HCT116 (cell line): Measurements from ENCODE around the gene BAG1. TPM values are rescaled to one million over a fixed set of nuclear protein-coding genes. Genes with fewer than 3 reads are reported as not detected.

Source experiments
- ATAC-seq: fragments of 200-7000 bp; cut with Tn5 transposase; 2 replicates; pipeline ENCODE4 v1.9.1; 2020; ENCODE audit warnings: mild to moderate bottlenecking, moderate library complexity
- BruUV-seq: library from RNA; stranded (reverse); fragments of 400-500 nt; replicated peaks from 2 replicates; lab custom pipeline; 2021; lab: Mats Ljungman, UMichigan
- CTCF ChIA-PET: fragments of 300-600 bp; sonication (Branson Sonifier 250); formaldehyde crosslinking; loops from one replicate; lab custom pipeline; 2021; ENCODE audit warnings: antibody characterized with exemption; lab: Charles Lee
- POLR2A ChIA-PET: fragments of 300-600, 350-600 bp; sonication (Branson Sonifier 250); formaldehyde crosslinking; loops from one replicate; lab custom pipeline; 2021; ENCODE audit warnings: antibody characterized with exemption; lab: Charles Lee
- RAD21 ChIA-PET, 2 experiments: fragments of 300-600 bp; sonication (Branson Sonifier 250); formaldehyde crosslinking; loops; one replicate each; lab custom pipeline; 2023; ENCODE audit warnings: low total read pairs in 2 of 2; ENCODE audit not compliant: uncharacterized antibody in 2 of 2, unreplicated experiment in 2 of 2, low non-redundant PET in 1 of 2; lab: Charles Lee
- DNase-seq: peaks from one replicate; pipeline ENCODE4 v3.0.0-alpha.2; 2010; ENCODE audit warnings: low read depth, low spot score
- H2AFZ ChIP-seq: fragments of 200-600 bp; shearing (Covaris generic), sonication (generic); 2 replicates; pipeline ENCODE4 v1.6.1; 2017; ENCODE audit warnings: low read depth, mixed run types, mixed read lengths, antibody characterized with exemption, low read length; ENCODE audit not compliant: poor library complexity, severe bottlenecking
- H3K27ac ChIP-seq: 2 replicates; pipeline ENCODE4 v1.5.1; 2012; ENCODE audit warnings: low read depth, low read length
- H3K27me3 ChIP-seq: fragments of 200-600 bp; sonication (generic); 2 replicates; pipeline ENCODE4 v1.6.1; 2016; ENCODE audit warnings: mixed run types, low read length, mixed read lengths; ENCODE audit not compliant: insufficient read depth
- H3K36me3 ChIP-seq, 2 experiments: fragments of 200-500 bp in 1 of 2; fragments of 200-600 bp in 1 of 2; sonication (Bioruptor generic) in 1 of 2; sonication (generic) in 1 of 2; 2 replicates each; pipeline versions ENCODE4 v1.5.1 to v1.6.1; 2014 to 2016; ENCODE audit warnings: low read length in 2 of 2, inconsistent platforms in 1 of 2, mixed read lengths in 1 of 2, mixed run types in 1 of 2; ENCODE audit not compliant: insufficient read depth in 2 of 2, control insufficient read depth in 1 of 2
- H3K4me1 ChIP-seq, 2 experiments: fragments of 200-600 bp in 1 of 2; sonication (generic) in 1 of 2; 2 replicates each; pipeline versions ENCODE4 v1.5.1 to v1.6.1; 2012 to 2017; ENCODE audit warnings: low read length in 2 of 2, inconsistent platforms in 1 of 2, mild to moderate bottlenecking in 1 of 2, mixed read lengths in 1 of 2, mixed run types in 1 of 2, moderate library complexity in 1 of 2; ENCODE audit not compliant: insufficient read depth in 2 of 2, control insufficient read depth in 1 of 2
- H3K4me2 ChIP-seq: fragments of 200-600 bp; sonication (generic); 2 replicates; pipeline ENCODE4 v1.6.1; 2017; ENCODE audit warnings: mixed run types, low read length, mixed read lengths
- H3K4me3 ChIP-seq, 2 experiments: fragments of 200-600 bp in 1 of 2; sonication (generic) in 1 of 2; replicated peaks in 1 of 2; 2 replicates each; pipeline ENCODE4 v1.5.1; 2011 to 2016; ENCODE audit warnings: low read length in 2 of 2, control low read depth in 1 of 2, low read depth in 1 of 2, mild to moderate bottlenecking in 1 of 2, mixed read lengths in 1 of 2, mixed run types in 1 of 2
- H3K79me2 ChIP-seq: fragments of 200-600 bp; sonication (generic); 2 replicates; pipeline ENCODE4 v1.6.1; 2017; ENCODE audit warnings: mild to moderate bottlenecking, mixed run types, low read length, moderate library complexity, mixed read lengths; ENCODE audit not compliant: insufficient read depth
- H3K9ac ChIP-seq: fragments of 200-600 bp; sonication (generic); 2 replicates; pipeline ENCODE4 v1.6.1; 2016; ENCODE audit warnings: low read length, mixed read lengths
- H3K9me2 ChIP-seq: fragments of 200-600 bp; sonication (generic), shearing (Covaris generic); 2 replicates; pipeline ENCODE4 v1.6.1; 2017; ENCODE audit warnings: mixed run types, mild to moderate bottlenecking, moderate library complexity; ENCODE audit not compliant: insufficient read depth
- H3K9me3 ChIP-seq, 2 experiments: fragments of 200-500 bp in 1 of 2; fragments of 200-600 bp in 1 of 2; sonication (Bioruptor generic) in 1 of 2; sonication (generic) in 1 of 2; 2 replicates each; pipeline ENCODE4 v1.6.1; 2014 to 2017; ENCODE audit warnings: low read length in 2 of 2, mixed read lengths in 2 of 2, inconsistent platforms in 1 of 2, low read depth in 1 of 2, mild to moderate bottlenecking in 1 of 2, mixed run types in 1 of 2, moderate library complexity in 1 of 2; ENCODE audit not compliant: control insufficient read depth in 1 of 2, insufficient read depth in 1 of 2
- H4K20me1 ChIP-seq: fragments of 200-600 bp; sonication (generic), shearing (Covaris generic); 2 replicates; pipeline ENCODE4 v1.6.1; 2017; ENCODE audit warnings: mixed run types, mild to moderate bottlenecking, moderate library complexity; ENCODE audit not compliant: insufficient read depth
- CBX3 ChIP-seq: IDR thresholded peaks from 2 replicates; pipeline ENCODE4 v1.6.1; 2012; ENCODE audit warnings: low read depth
- CEBPB ChIP-seq: IDR thresholded peaks from 2 replicates; pipeline ENCODE4 v1.6.1; 2012; ENCODE audit warnings: low read depth
- EGR1 ChIP-seq: IDR thresholded peaks from 2 replicates; pipeline ENCODE4 v1.6.1; 2012; ENCODE audit warnings: low read depth
- ELF1 ChIP-seq: IDR thresholded peaks from 2 replicates; pipeline ENCODE4 v1.6.1; 2012; ENCODE audit warnings: low read depth, borderline replicate concordance
- EZH2 ChIP-seq: fragments of 200-600 bp; sonication (generic); IDR thresholded peaks from 2 replicates; pipeline ENCODE4 v1.6.1; 2017; ENCODE audit warnings: antibody characterized with exemption, mixed run types
- EZH2phosphoT487 ChIP-seq: fragments of 200-600 bp; IDR thresholded peaks from 2 replicates; pipeline ENCODE4 v1.6.1; 2018; ENCODE audit warnings: antibody characterized with exemption, borderline replicate concordance
- POLR2A ChIP-seq: IDR thresholded peaks from 2 replicates; pipeline ENCODE4 v1.7.0; 2011; ENCODE audit warnings: borderline replicate concordance; ENCODE audit not compliant: insufficient read depth, insufficient read length; ENCODE audit errors: extremely low read depth
- POLR2AphosphoS5 ChIP-seq: IDR thresholded peaks from 2 replicates; pipeline ENCODE4 v1.6.1; 2011; ENCODE audit warnings: mild to moderate bottlenecking, low read depth, low read length, moderate library complexity
- RAD21 ChIP-seq: IDR thresholded peaks from 2 replicates; pipeline ENCODE4 v1.6.1; 2012; ENCODE audit warnings: low read depth, mild to moderate bottlenecking
- SIN3A ChIP-seq: IDR thresholded peaks from 2 replicates; pipeline ENCODE4 v1.6.1; 2012; ENCODE audit warnings: low read depth
- SRF ChIP-seq: IDR thresholded peaks from 2 replicates; pipeline ENCODE4 v1.6.1; 2012; ENCODE audit warnings: low read depth
- TCF7L2 ChIP-seq: IDR thresholded peaks from 2 replicates; pipeline ENCODE4 v1.7.0; 2011; ENCODE audit warnings: borderline replicate concordance, inconsistent platforms; ENCODE audit not compliant: insufficient read depth, insufficient read length; ENCODE audit errors: extremely low read depth
- YY1 ChIP-seq: IDR thresholded peaks from 2 replicates; pipeline ENCODE4 v1.6.1; 2011; ENCODE audit warnings: low read length, low read depth, moderate library complexity, mild to moderate bottlenecking; ENCODE audit not compliant: insufficient replicate concordance; ENCODE audit errors: extremely low read depth
- ZFX ChIP-seq: fragments of 450-650 bp; IDR thresholded peaks from 2 replicates; pipeline ENCODE4 v1.6.1; 2017
- intact Hi-C: fragments of 100-400 bp; cut with micrococcal nuclease; formaldehyde crosslinking; loops from 2 replicates; pipeline ENCODE4 v1.10.0; 2022
- total RNA-seq: library from RNA; stranded (reverse); gene quantifications from one replicate; pipeline ENCODE4 v1.2.1, GENCODE V29; 2021; ENCODE audit not compliant: unreplicated experiment
- TF ChIP-seq, protein P1 (sequence below), 3 experiments: fragments of 200-600 bp in 1 of 3; sonication (generic) in 1 of 3; IDR thresholded peaks in 2 of 3; conservative IDR thresholded peaks in 1 of 3; 2 replicates each; pipeline ENCODE4 v1.5.1; 2012 to 2017; ENCODE audit warnings: low read depth in 2 of 3, low read length in 2 of 3, antibody characterized with exemption in 1 of 3, borderline replicate concordance in 1 of 3, control low read depth in 1 of 3, mild to moderate bottlenecking in 1 of 3, mixed read lengths in 1 of 3, mixed run types in 1 of 3, moderate library complexity in 1 of 3; ENCODE audit not compliant: insufficient read depth in 1 of 3
- TF ChIP-seq, protein P2 (sequence below): IDR thresholded peaks from 2 replicates; pipeline ENCODE4 v1.6.1; 2012; ENCODE audit warnings: low read depth
- TF ChIP-seq, protein P3 (sequence below): IDR thresholded peaks from 2 replicates; pipeline ENCODE4 v1.6.1; 2011; ENCODE audit warnings: mild to moderate bottlenecking, low read length, moderate library complexity; ENCODE audit not compliant: insufficient replicate concordance; ENCODE audit errors: extremely low read depth
- TF ChIP-seq, protein P4 (sequence below): IDR thresholded peaks from 2 replicates; pipeline ENCODE4 v1.6.1; 2012

Gene BAG1
- total RNA-seq, 1 experiment from 2014 or later, result 58.2 TPM

DNA sequence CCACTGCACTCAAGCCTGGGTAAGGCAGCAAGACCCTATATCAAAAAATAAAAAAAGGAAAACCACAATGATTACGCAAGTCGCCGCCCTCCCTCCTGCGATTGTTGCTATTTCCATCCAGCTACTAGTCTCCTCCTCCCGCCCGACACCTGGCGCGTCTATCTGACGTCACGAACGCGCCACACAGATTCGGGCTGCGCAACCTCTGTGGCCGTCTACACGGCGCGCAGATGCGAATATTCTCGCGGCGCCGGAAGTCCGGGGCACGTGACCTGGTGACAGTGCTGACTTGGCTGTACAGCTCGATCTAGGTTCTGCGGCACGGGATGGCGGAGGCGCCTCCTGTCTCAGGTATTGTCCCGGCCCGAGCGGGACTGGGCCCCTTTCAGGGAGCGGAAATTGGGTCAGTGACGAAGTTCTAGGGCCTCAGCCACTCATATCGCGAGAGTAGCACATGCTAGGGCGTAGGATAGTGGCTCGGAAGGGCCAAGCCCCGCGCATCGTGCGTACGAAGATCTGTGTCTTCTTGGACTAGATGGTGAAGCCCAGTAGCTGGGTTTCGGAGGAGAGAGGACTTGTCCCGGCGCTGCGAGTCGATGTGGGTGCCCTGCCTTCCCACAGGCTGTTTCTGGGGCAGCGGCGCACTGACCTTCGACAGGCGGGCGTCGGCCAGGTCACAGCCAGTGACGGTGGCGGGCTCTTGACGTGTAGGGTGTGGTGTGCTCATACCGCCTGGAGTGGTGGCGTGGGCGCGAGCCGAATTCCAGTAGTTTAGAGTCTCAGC is 25.9 kb upstream of the BAG1 start, which contains the start of gene NFX1:
NFX1 (plus strand) TSS at position 270 of the 784 bp plus-strand sequence; CDS start at position 327, 57 bp downstream.
- ChIA-PET POLR2A (interaction anchor here (0.7 to 1.2 kb wide), 10 partner anchors 11 to 446 kb away, joined by 3 to 9 read pairs (median 4); partner anchors contain the start of genes DNAJA1 and NOL6), CTCF (interaction anchor here (0.8 to 1.4 kb wide), 5 partner anchors 125 to 333 kb away, joined by 3 to 7 read pairs (median 3); partner anchors contain the start of gene NOL6), RAD21 (no interaction called here)
- H3K4me1 ChIP-seq, result peaks cover 5 to 22% of the 10 kb centered on the region in 2 experiments; a peak in 2 of 4 replicates
- no peaks in the 10 kb centered on the region for H3K9me2 ChIP-seq
- H2AFZ ChIP-seq, result no peak within 1 kb of the TSS
- H3K9ac ChIP-seq, result peak within 1 kb of the TSS; percentile 91
- ATAC-seq (peak; percentile 94), DNase-seq (peak; percentile 95)
- H3K79me2 ChIP-seq, result peaks cover 51% of the 10 kb centered on the region
- TSS peak; percentile 46 for BruUV-seq
- peak within 1 kb of the TSS; percentile 83 for H3K27ac ChIP-seq
- H3K27me3 ChIP-seq, result no peaks in the 10 kb centered on the region
- peaks cover 16 to 27% of the 10 kb centered on the region in 2 experiments; a peak in 2 of 4 replicates for H3K36me3 ChIP-seq
- intact Hi-C loops, result loop anchor here (1.0 kb wide), 2 partner anchors 26 to 61 kb away; partner anchors contain the start of gene BAG1
- H3K4me3 ChIP-seq, result peak within 1 kb of the TSS; percentile 80 to 85
- peak within 1 kb of the TSS; percentile 83 for H3K4me2 ChIP-seq
- no peaks in the 10 kb centered on the region for H3K9me3 ChIP-seq
- H4K20me1 ChIP-seq, result no peaks in the 10 kb centered on the region
- TF ChIP-seq POLR2A, result peak; percentile 68
- TF ChIP-seq, protein P1, sequence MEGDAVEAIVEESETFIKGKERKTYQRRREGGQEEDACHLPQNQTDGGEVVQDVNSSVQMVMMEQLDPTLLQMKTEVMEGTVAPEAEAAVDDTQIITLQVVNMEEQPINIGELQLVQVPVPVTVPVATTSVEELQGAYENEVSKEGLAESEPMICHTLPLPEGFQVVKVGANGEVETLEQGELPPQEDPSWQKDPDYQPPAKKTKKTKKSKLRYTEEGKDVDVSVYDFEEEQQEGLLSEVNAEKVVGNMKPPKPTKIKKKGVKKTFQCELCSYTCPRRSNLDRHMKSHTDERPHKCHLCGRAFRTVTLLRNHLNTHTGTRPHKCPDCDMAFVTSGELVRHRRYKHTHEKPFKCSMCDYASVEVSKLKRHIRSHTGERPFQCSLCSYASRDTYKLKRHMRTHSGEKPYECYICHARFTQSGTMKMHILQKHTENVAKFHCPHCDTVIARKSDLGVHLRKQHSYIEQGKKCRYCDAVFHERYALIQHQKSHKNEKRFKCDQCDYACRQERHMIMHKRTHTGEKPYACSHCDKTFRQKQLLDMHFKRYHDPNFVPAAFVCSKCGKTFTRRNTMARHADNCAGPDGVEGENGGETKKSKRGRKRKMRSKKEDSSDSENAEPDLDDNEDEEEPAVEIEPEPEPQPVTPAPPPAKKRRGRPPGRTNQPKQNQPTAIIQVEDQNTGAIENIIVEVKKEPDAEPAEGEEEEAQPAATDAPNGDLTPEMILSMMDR (IDR thresholded peaks at IDR 0.05 in 2 of 3, conservative IDR thresholded peaks at IDR 0.05 in 1 of 3; ENCODE audit: borderline replicate concordance in 1 of 3, insufficient read depth in 1 of 3, low read depth in 2 of 3, low read length in 2 of 3), result no peak
- peak; percentile 90 for TF ChIP-seq EGR1
- TF ChIP-seq CBX3, result peak; percentile 82
- TF ChIP-seq ELF1, result peak; percentile 48; the same call in 1 of the 2 replicates
- peak; percentile 16 for TF ChIP-seq TCF7L2
- peak; percentile 92 for TF ChIP-seq POLR2AphosphoS5
- TF ChIP-seq, protein P2, sequence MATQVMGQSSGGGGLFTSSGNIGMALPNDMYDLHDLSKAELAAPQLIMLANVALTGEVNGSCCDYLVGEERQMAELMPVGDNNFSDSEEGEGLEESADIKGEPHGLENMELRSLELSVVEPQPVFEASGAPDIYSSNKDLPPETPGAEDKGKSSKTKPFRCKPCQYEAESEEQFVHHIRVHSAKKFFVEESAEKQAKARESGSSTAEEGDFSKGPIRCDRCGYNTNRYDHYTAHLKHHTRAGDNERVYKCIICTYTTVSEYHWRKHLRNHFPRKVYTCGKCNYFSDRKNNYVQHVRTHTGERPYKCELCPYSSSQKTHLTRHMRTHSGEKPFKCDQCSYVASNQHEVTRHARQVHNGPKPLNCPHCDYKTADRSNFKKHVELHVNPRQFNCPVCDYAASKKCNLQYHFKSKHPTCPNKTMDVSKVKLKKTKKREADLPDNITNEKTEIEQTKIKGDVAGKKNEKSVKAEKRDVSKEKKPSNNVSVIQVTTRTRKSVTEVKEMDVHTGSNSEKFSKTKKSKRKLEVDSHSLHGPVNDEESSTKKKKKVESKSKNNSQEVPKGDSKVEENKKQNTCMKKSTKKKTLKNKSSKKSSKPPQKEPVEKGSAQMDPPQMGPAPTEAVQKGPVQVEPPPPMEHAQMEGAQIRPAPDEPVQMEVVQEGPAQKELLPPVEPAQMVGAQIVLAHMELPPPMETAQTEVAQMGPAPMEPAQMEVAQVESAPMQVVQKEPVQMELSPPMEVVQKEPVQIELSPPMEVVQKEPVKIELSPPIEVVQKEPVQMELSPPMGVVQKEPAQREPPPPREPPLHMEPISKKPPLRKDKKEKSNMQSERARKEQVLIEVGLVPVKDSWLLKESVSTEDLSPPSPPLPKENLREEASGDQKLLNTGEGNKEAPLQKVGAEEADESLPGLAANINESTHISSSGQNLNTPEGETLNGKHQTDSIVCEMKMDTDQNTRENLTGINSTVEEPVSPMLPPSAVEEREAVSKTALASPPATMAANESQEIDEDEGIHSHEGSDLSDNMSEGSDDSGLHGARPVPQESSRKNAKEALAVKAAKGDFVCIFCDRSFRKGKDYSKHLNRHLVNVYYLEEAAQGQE, result no peak
- TF ChIP-seq YY1, result no peak
- TF ChIP-seq, protein P3, sequence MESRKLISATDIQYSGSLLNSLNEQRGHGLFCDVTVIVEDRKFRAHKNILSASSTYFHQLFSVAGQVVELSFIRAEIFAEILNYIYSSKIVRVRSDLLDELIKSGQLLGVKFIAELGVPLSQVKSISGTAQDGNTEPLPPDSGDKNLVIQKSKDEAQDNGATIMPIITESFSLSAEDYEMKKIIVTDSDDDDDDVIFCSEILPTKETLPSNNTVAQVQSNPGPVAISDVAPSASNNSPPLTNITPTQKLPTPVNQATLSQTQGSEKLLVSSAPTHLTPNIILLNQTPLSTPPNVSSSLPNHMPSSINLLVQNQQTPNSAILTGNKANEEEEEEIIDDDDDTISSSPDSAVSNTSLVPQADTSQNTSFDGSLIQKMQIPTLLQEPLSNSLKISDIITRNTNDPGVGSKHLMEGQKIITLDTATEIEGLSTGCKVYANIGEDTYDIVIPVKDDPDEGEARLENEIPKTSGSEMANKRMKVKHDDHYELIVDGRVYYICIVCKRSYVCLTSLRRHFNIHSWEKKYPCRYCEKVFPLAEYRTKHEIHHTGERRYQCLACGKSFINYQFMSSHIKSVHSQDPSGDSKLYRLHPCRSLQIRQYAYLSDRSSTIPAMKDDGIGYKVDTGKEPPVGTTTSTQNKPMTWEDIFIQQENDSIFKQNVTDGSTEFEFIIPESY, result peak; percentile 65
- TF ChIP-seq SRF, result peak; percentile 98
- no peak for TF ChIP-seq RAD21
- TF ChIP-seq ZFX, result peak; percentile 48; the same call in 1 of the 2 replicates
- no peak for TF ChIP-seq EZH2phosphoT487
- TF ChIP-seq, protein P4, sequence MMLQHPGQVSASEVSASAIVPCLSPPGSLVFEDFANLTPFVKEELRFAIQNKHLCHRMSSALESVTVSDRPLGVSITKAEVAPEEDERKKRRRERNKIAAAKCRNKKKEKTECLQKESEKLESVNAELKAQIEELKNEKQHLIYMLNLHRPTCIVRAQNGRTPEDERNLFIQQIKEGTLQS, result no peak
- peak; percentile 66 for TF ChIP-seq SIN3A
- TF ChIP-seq CEBPB, result peak; percentile 99
- TF ChIP-seq EZH2, result no peak
